Lower lobe of right lung (tissue), 2 donors: ENCODE data around the gene CYB5R3. TPM values are rescaled to one million over a fixed set of nuclear protein-coding genes. Genes with fewer than 3 reads are reported as not detected.

Experiments
- ATAC-seq, 2 donors: fragments of 200-7000 bp; cut with Tn5 transposase; one replicate each; pipeline ENCODE4 v1.9.1; 2020 to 2022; ENCODE audit warnings: mild to moderate bottlenecking in 2 of 2, moderate library complexity in 2 of 2
- DNase-seq: peaks from one replicate; pipeline ENCODE4 v3.0.0-alpha.2; 2020
- H3K27ac ChIP-seq: fragments of 200-600 bp; one replicate; pipeline ENCODE4 v1.8.0; 2022
- H3K27me3 ChIP-seq: fragments of 200-600 bp; one replicate; pipeline ENCODE4 v1.8.0; 2022; ENCODE audit warnings: low read depth
- H3K36me3 ChIP-seq: fragments of 200-600 bp; one replicate; pipeline ENCODE4 v1.8.0; 2022; ENCODE audit warnings: mild to moderate bottlenecking
- H3K4me1 ChIP-seq: fragments of 200-600 bp; one replicate; pipeline ENCODE4 v1.8.0; 2022
- H3K4me3 ChIP-seq: fragments of 200-600 bp; one replicate; pipeline ENCODE4 v1.8.0; 2022; ENCODE audit warnings: mild to moderate bottlenecking
- H3K9me3 ChIP-seq: fragments of 200-600 bp; one replicate; pipeline ENCODE4 v1.8.0; 2022
- CTCF ChIP-seq: fragments of 200-600 bp; IDR thresholded peaks from one replicate; pipeline ENCODE4 v1.8.0; 2022; ENCODE audit warnings: antibody characterized with exemption, mild to moderate bottlenecking
- intact Hi-C: fragments of 100-400 bp; cut with DNase I; formaldehyde crosslinking; loops from one replicate; pipeline ENCODE4 v1.11.0; 2022
- total RNA-seq: library from RNA; stranded (reverse); fragmentation: NEBNext Ultra II Directional; extraction: Animal tissue kit (Norgen Biotek cat#: 25700); gene quantifications from one replicate; pipeline ENCODE4 v1.2.1, GENCODE V29; 2021
- donor health status: DM: no; HTN: yes; CAD: no; lungs with severe emphysema.

Gene CYB5R3
- total RNA-seq, 1 donor from 2014 or later: 219 TPM

- Histone ChIP-seq H3K27ac (no peak overlapping the region), H3K27me3 (no peaks in the 10 kb centered on the region), H3K9me3 (no peaks in the 10 kb centered on the region), H3K4me3 (no peak overlapping the region), H3K4me1 (peaks cover 48% of the 10 kb centered on the region), H3K36me3 (peaks cover 24% of the 10 kb centered on the region)
- intact Hi-C loops: no loop called here
- DNase-seq: no peak
- no peak for ATAC-seq
- no peak for TF ChIP-seq CTCF
Observed at GRCh38 chr22:42639541-42640241, 9.5 kb downstream of the CYB5R3 start.

- TF ChIP-seq CTCF: no peak
- Histone ChIP-seq H3K4me3 (no peak overlapping the region), H3K36me3 (peaks cover 45% of the 10 kb centered on the region), H3K27ac (no peak overlapping the region), H3K4me1 (peaks cover 27% of the 10 kb centered on the region), H3K9me3 (no peaks in the 10 kb centered on the region), H3K27me3 (no peaks in the 10 kb centered on the region)
- ATAC-seq (no peak), DNase-seq (no peak)
- intact Hi-C loops: no loop called here
Observed at GRCh38 chr22:42637555-42637954, 11.6 kb downstream of the CYB5R3 start.

- H3K9me3 ChIP-seq: no peaks in the 10 kb centered on the region
Observed at GRCh38 chr22:42636506-42636905, 12.7 kb downstream of the CYB5R3 start.

GRCh38 chr22:42635531-42635930, 13.7 kb downstream of the CYB5R3 start:
- Histone ChIP-seq H3K27me3 (no peaks in the 10 kb centered on the region), H3K4me3 (no peak overlapping the region), H3K27ac (peak overlapping the region; percentile 36), H3K36me3 (peaks cover 65% of the 10 kb centered on the region), H3K9me3 (no peaks in the 10 kb centered on the region), H3K4me1 (peaks cover 13% of the 10 kb centered on the region)
- DNase-seq: no peak
- TF ChIP-seq CTCF: no peak
- intact Hi-C loops: no loop called here
- peak; percentile 60 to 77 for ATAC-seq

More at GRCh38 chr22:42636506-42636905, 12.7 kb downstream of the CYB5R3 start:
- DNase-seq (no peak), ATAC-seq (no peak)
- Histone ChIP-seq H3K36me3 (peaks cover 56% of the 10 kb centered on the region), H3K4me1 (peaks cover 16% of the 10 kb centered on the region), H3K27ac (no peak overlapping the region), H3K27me3 (no peaks in the 10 kb centered on the region), H3K4me3 (no peak overlapping the region)
- intact Hi-C loops: no loop called here
- no peak for TF ChIP-seq CTCF

- Histone ChIP-seq H3K27ac (no peak overlapping the region), H3K9me3 (no peaks in the 10 kb centered on the region), H3K4me3 (no peak overlapping the region), H3K4me1 (peaks cover 6% of the 10 kb centered on the region), H3K36me3 (peaks cover 91% of the 10 kb centered on the region), H3K27me3 (no peaks in the 10 kb centered on the region)
- intact Hi-C loops: no loop called here
- no peak for ATAC-seq
- TF ChIP-seq CTCF: no peak
- DNase-seq: no peak
Observed at GRCh38 chr22:42633013-42633412, 16.2 kb downstream of the CYB5R3 start.
